Thoracic aorta (tissue), 2 donors: ENCODE data around the gene ZNF93. TPM values are rescaled to one million over a fixed set of nuclear protein-coding genes. Genes with fewer than 3 reads are reported as not detected.
"Not testable (repeated sequence)": the region's sequence is repeated elsewhere in the genome, so short reads cannot be mapped to it uniquely, and the experiment has no call there.

ENCODE experiments used
- ATAC-seq: fragments of 150-250 bp; one replicate; pipeline ENCODE4 v1.8.0; 2017; ENCODE audit warnings: low read depth; ENCODE audit not compliant: insufficient number of reproducible peaks, low FRiP score
- DNase-seq: peaks from one replicate; pipeline ENCODE4 v3.0.0-alpha.2; 2020; ENCODE audit warnings: low spot score
- H3K27ac ChIP-seq, 2 donors: fragments of 200-600 bp; sonication (generic); 1 replicate in 1 of 2; 2 replicates in 1 of 2; pipeline ENCODE4 v1.5.1; 2016; ENCODE audit warnings: mild to moderate bottlenecking in 2 of 2, moderate library complexity in 2 of 2
- H3K27me3 ChIP-seq: fragments of 200-600 bp; sonication (generic); replicated peaks from 2 replicates; pipeline ENCODE4 v1.6.0; 2016; ENCODE audit warnings: mild to moderate bottlenecking; ENCODE audit not compliant: insufficient read depth
- H3K36me3 ChIP-seq: fragments of 200-600 bp; sonication (generic); one replicate; pipeline ENCODE4 v1.5.1; 2016
- H3K4me1 ChIP-seq, 2 donors: fragments of 200-600 bp; sonication (generic); 1 replicate in 1 of 2; 2 replicates in 1 of 2; pipeline versions ENCODE4 v1.5.1 to v1.6.0; 2016; ENCODE audit warnings: low read depth in 2 of 2, mild to moderate bottlenecking in 1 of 2; ENCODE audit not compliant: control insufficient read depth in 1 of 2
- H3K4me3 ChIP-seq: fragments of 200-600 bp; sonication (generic); 2 replicates; pipeline ENCODE4 v1.5.1; 2016; ENCODE audit warnings: mild to moderate bottlenecking
- H3K9me3 ChIP-seq: fragments of 200-600 bp; sonication (generic); 2 replicates; pipeline ENCODE4 v1.5.1; 2016
- total RNA-seq, 2 donors: library from RNA; depleted of rRNA; stranded (reverse); fragments of >200 nt; gene quantifications; one replicate each; pipeline versions ENCODE4 v1.1.0 to v1.2.3, GENCODE V29; 2016
- TF ChIP-seq, protein P1 (sequence below): fragments of 200-600 bp; sonication (generic); IDR thresholded peaks from one replicate; pipeline ENCODE4 v1.5.1; 2019; ENCODE audit warnings: antibody characterized with exemption

Gene ZNF93
- total RNA-seq, 2 donors from 2014 or later = 3.0 to 11.6 TPM

DNA sequence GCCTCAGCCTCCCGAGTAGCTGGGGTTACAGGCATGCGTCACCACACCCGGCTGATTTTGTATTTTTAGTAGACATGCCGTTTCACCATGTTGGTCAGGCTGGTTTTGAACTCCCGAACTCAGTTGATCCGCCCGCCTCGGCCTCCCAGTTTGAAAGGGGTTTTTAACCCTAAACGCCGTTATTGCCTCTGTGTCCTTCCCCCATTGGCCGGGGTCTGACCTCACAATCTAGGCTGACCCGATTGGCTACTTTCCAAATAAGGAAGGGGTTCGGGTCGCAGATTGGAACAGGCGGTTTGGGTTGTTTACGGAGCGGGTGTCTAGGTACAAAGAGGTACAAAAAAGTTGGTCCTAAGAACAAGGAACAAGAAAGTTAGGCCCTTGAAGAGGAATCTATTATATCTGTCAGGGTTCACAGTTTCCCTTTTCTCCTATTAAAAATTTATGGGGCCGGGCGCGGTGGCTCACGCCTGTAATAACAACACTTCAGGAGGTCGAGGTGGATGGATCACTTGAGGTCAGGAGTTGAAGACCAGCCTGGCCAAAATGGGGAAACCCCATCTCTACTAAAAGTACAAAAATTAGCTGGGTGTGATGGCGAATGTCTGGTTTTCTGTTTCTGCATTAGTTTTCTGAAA is 34.0 kb upstream of the ZNF93 start:
- H3K27me3 ChIP-seq = no peaks in the 10 kb centered on the region
- TF ChIP-seq, protein P1, sequence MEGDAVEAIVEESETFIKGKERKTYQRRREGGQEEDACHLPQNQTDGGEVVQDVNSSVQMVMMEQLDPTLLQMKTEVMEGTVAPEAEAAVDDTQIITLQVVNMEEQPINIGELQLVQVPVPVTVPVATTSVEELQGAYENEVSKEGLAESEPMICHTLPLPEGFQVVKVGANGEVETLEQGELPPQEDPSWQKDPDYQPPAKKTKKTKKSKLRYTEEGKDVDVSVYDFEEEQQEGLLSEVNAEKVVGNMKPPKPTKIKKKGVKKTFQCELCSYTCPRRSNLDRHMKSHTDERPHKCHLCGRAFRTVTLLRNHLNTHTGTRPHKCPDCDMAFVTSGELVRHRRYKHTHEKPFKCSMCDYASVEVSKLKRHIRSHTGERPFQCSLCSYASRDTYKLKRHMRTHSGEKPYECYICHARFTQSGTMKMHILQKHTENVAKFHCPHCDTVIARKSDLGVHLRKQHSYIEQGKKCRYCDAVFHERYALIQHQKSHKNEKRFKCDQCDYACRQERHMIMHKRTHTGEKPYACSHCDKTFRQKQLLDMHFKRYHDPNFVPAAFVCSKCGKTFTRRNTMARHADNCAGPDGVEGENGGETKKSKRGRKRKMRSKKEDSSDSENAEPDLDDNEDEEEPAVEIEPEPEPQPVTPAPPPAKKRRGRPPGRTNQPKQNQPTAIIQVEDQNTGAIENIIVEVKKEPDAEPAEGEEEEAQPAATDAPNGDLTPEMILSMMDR = no peak
- peaks cover 20 to 23% of the 10 kb centered on the region in 2 donors for H3K4me1 ChIP-seq
- DNase-seq = no peak
- peak overlapping the region; percentile 89 to 93 for H3K27ac ChIP-seq
- no peaks in the 10 kb centered on the region for H3K9me3 ChIP-seq
- peak overlapping the region; percentile 71 for H3K4me3 ChIP-seq
- no peak for ATAC-seq
- no peaks in the 10 kb centered on the region for H3K36me3 ChIP-seq

DNA sequence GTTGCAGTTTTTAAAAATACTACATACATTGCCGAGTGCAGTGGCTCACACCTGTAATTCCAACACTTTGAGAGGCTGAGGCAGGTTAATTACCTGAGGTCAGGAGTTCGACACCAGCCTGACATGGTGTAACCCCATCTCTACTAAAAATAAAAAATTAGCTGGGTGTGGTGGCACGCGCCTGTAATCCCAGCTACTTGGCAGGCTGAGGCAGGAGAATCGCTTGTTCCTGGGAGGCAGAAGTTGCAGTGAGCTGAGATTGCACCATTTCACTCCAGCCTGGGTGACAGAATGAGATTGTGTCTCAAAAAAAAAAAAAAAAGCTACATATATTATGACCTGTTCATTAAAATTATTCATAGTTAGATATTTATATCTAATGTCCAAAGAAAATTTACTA is 30.7 kb upstream of the ZNF93 start:
- not testable (repeated sequence) for H3K27ac ChIP-seq, ATAC-seq

DNA sequence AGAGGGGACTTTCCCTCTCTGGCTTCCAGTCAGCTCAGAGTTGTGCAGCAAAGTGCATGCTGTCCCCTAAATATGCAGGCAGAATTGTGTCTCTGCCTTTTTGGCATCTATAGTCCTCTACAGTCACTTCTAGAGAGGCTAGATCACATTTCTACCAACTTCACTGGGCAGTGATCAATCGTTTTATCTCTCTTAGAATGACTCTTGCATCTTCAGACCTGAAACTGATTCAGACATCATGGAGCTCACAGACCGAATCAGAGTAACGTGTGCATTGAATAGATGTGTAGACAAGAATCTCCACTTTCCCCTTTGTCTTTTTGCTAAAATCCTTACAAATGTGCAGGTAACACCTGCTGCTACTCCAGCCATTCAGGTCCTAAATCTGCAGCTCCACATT is 28.8 kb upstream of the ZNF93 start:
- Histone ChIP-seq H3K27ac (no peak overlapping the region), H3K27me3 (no peaks in the 10 kb centered on the region), H3K4me1 (peaks cover 20 to 23% of the 10 kb centered on the region in 2 donors), H3K4me3 (no peak overlapping the region), H3K36me3 (peaks cover 6% of the 10 kb centered on the region), H3K9me3 (peaks cover 3% of the 10 kb centered on the region)
- no peak for DNase-seq
- ATAC-seq = no peak
- TF ChIP-seq, protein P1 = no peak

More for the DNA sequence above, 30.7 kb upstream of the ZNF93 start:
- not testable (repeated sequence) for H3K27me3 ChIP-seq, H3K36me3 ChIP-seq, H3K9me3 ChIP-seq, DNase-seq, H3K4me3 ChIP-seq
- H3K4me1 ChIP-seq = peaks cover 20 to 23% of the 10 kb centered on the region in 2 donors

DNA sequence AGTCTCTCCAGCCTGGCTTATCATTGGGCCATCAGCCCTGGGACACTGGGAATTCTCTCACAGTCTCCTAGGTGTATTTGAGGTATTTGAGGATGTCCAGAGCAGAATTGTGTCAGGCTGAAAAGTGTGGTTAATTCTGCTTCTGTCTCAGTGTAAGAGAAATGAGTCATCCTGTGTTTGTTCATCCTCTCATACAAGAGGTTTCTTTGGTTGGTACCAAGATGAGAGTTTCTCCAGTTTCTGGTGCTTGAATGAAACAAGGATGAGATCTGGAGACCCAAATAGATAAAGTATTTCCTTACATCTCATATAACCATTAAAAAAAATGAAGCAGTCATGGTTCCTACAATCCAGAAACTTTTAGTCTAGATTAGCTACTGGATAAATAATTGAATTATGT is 27.4 kb upstream of the ZNF93 start:
- TF ChIP-seq, protein P1 = no peak
- Histone ChIP-seq H3K27me3 (no peaks in the 10 kb centered on the region), H3K27ac (no peak overlapping the region), H3K4me1 (peaks cover 10% of the 10 kb centered on the region in 2 donors), H3K9me3 (peaks cover 3% of the 10 kb centered on the region), H3K4me3 (no peak overlapping the region), H3K36me3 (peaks cover 6% of the 10 kb centered on the region)
- ATAC-seq (no peak), DNase-seq (no peak)

DNA sequence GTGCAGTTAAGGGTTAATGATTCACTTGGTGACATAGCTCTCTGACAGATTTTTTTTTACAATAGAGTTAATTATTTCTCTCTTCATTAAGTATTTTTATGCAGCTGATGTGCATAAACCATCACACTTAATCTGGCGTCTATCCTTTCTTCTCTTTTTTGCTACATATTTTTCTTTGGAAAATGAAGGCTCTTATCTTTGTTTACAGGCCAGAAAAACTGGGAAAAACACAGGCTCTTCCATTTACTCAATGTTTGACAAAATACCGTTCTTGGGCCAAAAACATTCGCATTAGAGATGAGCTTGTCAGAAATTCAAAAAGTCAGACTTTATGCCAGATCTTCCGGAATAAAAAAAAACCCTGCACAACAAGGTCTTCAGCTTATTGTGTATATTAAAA is 23.0 kb upstream of the ZNF93 start:
- ATAC-seq (no peak), DNase-seq (no peak)
- Histone ChIP-seq H3K27ac (no peak overlapping the region), H3K9me3 (peaks cover 12% of the 10 kb centered on the region), H3K27me3 (no peaks in the 10 kb centered on the region), H3K36me3 (peaks cover 25% of the 10 kb centered on the region), H3K4me1 (no peaks in the 10 kb centered on the region), H3K4me3 (no peak overlapping the region)
- TF ChIP-seq, protein P1 = no peak

DNA sequence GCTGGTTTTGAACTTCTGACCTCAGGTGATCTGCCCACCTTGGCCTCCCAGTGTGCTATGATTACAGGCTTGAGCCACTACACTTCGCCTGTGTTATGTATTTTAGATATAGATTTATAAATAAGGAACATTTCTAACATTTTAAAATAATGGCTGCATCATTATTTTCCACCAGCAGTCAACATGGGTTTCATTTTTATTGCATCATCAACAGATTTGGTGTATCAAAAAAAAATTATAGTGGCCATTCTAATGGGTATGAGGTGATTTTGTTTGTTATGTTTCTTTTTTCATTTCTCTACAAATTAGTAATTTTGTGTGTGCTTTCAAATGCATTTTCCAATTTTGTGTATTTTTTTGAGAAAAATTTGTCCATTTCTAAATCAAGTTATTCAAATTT is 16.2 kb upstream of the ZNF93 start:
- H3K4me1 ChIP-seq = no peaks in the 10 kb centered on the region
- H3K27me3 ChIP-seq = no peaks in the 10 kb centered on the region
- no peak for DNase-seq
- H3K4me3 ChIP-seq = no peak overlapping the region
- no peak for ATAC-seq
- TF ChIP-seq, protein P1 = no peak
- H3K9me3 ChIP-seq = peaks cover 38% of the 10 kb centered on the region
- H3K36me3 ChIP-seq = peaks cover 30% of the 10 kb centered on the region
- H3K27ac ChIP-seq = no peak overlapping the region

DNA sequence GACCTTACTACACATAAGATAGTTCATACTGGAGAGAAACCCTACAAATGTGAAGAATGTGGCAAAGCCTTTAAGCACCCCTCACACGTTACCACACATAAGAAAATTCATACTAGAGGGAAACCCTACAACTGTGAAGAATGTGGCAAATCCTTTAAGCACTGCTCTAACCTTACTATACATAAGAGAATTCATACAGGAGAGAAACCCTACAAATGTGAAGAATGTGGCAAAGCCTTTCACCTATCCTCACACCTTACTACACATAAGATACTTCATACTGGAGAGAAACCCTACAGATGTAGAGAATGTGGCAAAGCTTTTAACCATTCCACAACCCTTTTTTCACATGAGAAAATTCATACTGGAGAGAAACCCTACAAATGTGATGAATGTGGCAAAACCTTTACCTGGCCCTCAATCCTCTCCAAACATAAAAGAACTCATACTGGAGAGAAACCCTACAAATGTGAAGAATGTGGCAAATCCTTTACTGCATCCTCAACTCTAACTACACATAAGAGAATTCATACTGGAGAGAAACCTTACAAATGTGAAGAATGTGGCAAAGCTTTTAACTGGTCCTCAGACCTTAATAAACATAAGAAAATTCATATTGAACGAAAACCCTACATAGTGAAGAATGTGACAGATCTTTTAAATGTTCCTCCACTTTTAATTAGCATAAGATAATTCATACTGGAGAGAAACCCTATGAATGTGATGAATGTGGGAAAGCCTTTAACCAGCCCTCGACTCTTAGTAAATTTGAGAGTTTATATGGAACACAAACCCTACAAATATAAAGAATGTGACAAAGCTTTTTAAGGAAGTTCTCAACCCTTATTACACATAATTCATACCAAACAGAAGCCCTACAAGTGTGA is 8.4 kb upstream of the ZNF93 start:
- Histone ChIP-seq H3K36me3 (peaks cover 20% of the 10 kb centered on the region), H3K4me3 (peak overlapping the region; percentile 3), H3K9me3 (peaks cover 91% of the 10 kb centered on the region)
- H3K27ac ChIP-seq, ATAC-seq, H3K4me1 ChIP-seq, DNase-seq, H3K27me3 ChIP-seq: not testable (repeated sequence)
